ENCODE data around the gene KMT2B. TPM values are rescaled to one million over a fixed set of nuclear protein-coding genes. Genes with fewer than 3 reads are reported as not detected.
"Not testable (repeated sequence)": the region's sequence is repeated elsewhere in the genome, so short reads cannot be mapped to it uniquely, and the experiment has no call there.

KMT2B gene
- total RNA-seq, result 10 to 100 TPM; 23.1 to 23.5 TPM
- long read RNA-seq, donor 1, partial matches to known transcripts, result 4 of 5 reads
- long read RNA-seq, donor 1, other reads (novel, unspliced or antisense), result 0 of 5 reads
- long read RNA-seq, donor 2, partial matches to known transcripts, result 11 of 17 reads
- long read RNA-seq, donor 2, other reads (novel, unspliced or antisense), result 3 of 17 reads

GRCh38 chr19:35717665-35718344 is at the start of gene KMT2B:
Gene KMT2B (plus strand): TSS chr19:35718003. CDS start chr19:35718019, 16 bp downstream.
- no peak for DNase-seq (ENCODE audit: low spot score)
- intact Hi-C loops (cut with DNase I), result loop anchor here in 1 of 2 donors (10.0 kb wide), 1 partner anchor 217 kb away; the partner anchor contains the start of gene LRFN3

- intact Hi-C loops (cut with DNase I), result no loop called here
- DNase-seq (ENCODE audit: low spot score), result no peak
These were observed 48.2 kb upstream of the KMT2B start for GRCh38 chr19:35669566-35669965.

- intact Hi-C loops (cut with DNase I), result no loop called here
- no peak for DNase-seq (ENCODE audit: low spot score)
These were observed 47.8 kb upstream of the KMT2B start for GRCh38 chr19:35669974-35670373.

- DNase-seq (ENCODE audit: low spot score), result no peak
- intact Hi-C loops (cut with DNase I), result no loop called here
These were observed 47.1 kb upstream of the KMT2B start for GRCh38 chr19:35670686-35671085.

GRCh38 chr19:35671818-35672217 is 46.0 kb upstream of the KMT2B start:
- no peak for DNase-seq (ENCODE audit: low spot score)
- intact Hi-C loops (cut with DNase I), result no loop called here

GRCh38 chr19:35673121-35673804 is 44.5 kb upstream of the KMT2B start:
- DNase-seq (ENCODE audit: low spot score), result no peak
- intact Hi-C loops (cut with DNase I), result no loop called here

- DNase-seq (ENCODE audit: low spot score), result no peak
- intact Hi-C loops (cut with DNase I), result loop anchor here in 1 of 2 donors (5.0 kb wide), 1 partner anchor 118 kb away; no protein-coding TSS in a partner anchor
These were observed 42.1 kb upstream of the KMT2B start for GRCh38 chr19:35675589-35676140.

GRCh38 chr19:35689836-35690235 is 28.0 kb upstream of the KMT2B start:
- intact Hi-C loops (cut with DNase I), result no loop called here
- no peak for DNase-seq (ENCODE audit: low spot score)

- DNase-seq (ENCODE audit: low spot score); intact Hi-C loops (cut with DNase I): not testable (repeated sequence)
These were observed 26.7 kb upstream of the KMT2B start for GRCh38 chr19:35691106-35691505.

- intact Hi-C loops (cut with DNase I), result no loop called here
These were observed 25.8 kb upstream of the KMT2B start for GRCh38 chr19:35692010-35692409.

GRCh38 chr19:35693422-35693821 is 24.4 kb upstream of the KMT2B start:
- intact Hi-C loops (cut with DNase I), result no loop called here

More at GRCh38 chr19:35692010-35692409, 25.8 kb upstream of the KMT2B start:
- no peak for DNase-seq (ENCODE audit: low spot score)

GRCh38 chr19:35693835-35694599 is 23.8 kb upstream of the KMT2B start:
- DNase-seq (ENCODE audit: low spot score), result peak; percentile 93
- intact Hi-C loops (cut with DNase I), result no loop called here

More at GRCh38 chr19:35693422-35693821, 24.4 kb upstream of the KMT2B start:
- no peak for DNase-seq (ENCODE audit: low spot score)

- DNase-seq (ENCODE audit: low spot score), result no peak
- intact Hi-C loops (cut with DNase I), result no loop called here
These were observed 21.8 kb upstream of the KMT2B start for GRCh38 chr19:35695895-35696422.

GRCh38 chr19:35696835-35697234 is 21.0 kb upstream of the KMT2B start:
- DNase-seq (ENCODE audit: low spot score), result no peak
- intact Hi-C loops (cut with DNase I), result no loop called here

- intact Hi-C loops (cut with DNase I), result no loop called here
- DNase-seq (ENCODE audit: low spot score), result peak; percentile 97
These were observed 15.4 kb upstream of the KMT2B start for GRCh38 chr19:35702223-35703012.

- DNase-seq (ENCODE audit: low spot score), result no peak
- intact Hi-C loops (cut with DNase I), result no loop called here
These were observed 14.5 kb upstream of the KMT2B start for GRCh38 chr19:35703343-35703742.

- no peak for DNase-seq (ENCODE audit: low spot score)
- intact Hi-C loops (cut with DNase I), result no loop called here
These were observed 13.6 kb upstream of the KMT2B start, which contains the start of gene ZBTB32 for GRCh38 chr19:35704218-35704617. Gene ZBTB32 (plus strand): TSS chr19:35704558. CDS start chr19:35714627, 10,069 bp downstream.

GRCh38 chr19:35708391-35708790 is 9.4 kb upstream of the KMT2B start:
- intact Hi-C loops (cut with DNase I), result no loop called here
- no peak for DNase-seq (ENCODE audit: low spot score)

All from posterior vena cava (tissue), 2 donors.